ENCODE results near the gene PLEKHB2.
A peak's percentile ranks its signal among the peaks of the same experiment; 100 is the strongest.
"Not testable (repeated sequence)": the region's sequence is repeated elsewhere in the genome, so short reads cannot be mapped to it uniquely, and the experiment has no call there.

The PLEKHB2 gene

GRCh38 chr2:131143803-131144202, 38.7 kb downstream of the PLEKHB2 start:
- no peak for DNase-seq (ENCODE audit: low spot score)

DNA sequence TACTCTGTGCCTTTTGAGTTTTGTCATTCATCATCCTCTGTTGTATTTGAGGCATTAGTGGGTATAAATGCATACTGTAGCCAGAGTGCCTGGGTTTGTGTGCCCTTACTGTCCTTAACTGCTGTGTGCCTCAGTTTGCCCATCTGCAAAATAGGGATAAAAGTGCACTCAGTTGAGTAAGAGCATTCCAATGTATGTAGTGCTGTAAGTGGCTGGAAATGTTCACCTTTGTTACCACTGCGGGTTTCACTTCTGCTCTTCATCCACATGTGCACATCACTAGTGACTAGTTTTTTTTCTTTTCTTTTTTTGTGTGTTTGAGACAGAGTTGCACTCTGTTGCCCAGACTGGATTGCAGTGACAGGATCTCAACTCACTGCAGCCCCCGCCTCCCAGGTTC, 39.9 kb downstream of the PLEKHB2 start:
- DNase-seq (ENCODE audit: low spot score), result no peak

DNA sequence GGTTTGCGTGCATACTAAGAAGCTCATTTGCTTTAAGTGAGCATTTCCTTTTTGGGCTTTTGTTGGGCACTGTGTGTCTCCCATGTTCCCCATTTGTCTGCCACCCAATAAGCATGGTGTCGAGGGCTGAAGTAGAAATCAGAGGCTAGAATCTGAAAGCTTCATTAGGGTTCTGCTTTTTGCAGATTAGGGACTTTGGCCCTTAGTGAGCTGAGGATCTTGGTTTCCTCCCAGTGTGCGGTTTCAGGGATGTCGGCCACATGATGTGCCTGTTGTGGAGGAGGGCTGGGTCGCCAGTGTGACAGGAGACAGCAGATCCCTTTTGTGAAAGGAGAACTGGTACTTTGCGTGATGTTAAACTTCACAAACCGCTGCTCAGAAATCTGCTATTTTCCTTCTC, 41.1 kb downstream of the PLEKHB2 start:
- no peak for DNase-seq (ENCODE audit: low spot score)

DNA sequence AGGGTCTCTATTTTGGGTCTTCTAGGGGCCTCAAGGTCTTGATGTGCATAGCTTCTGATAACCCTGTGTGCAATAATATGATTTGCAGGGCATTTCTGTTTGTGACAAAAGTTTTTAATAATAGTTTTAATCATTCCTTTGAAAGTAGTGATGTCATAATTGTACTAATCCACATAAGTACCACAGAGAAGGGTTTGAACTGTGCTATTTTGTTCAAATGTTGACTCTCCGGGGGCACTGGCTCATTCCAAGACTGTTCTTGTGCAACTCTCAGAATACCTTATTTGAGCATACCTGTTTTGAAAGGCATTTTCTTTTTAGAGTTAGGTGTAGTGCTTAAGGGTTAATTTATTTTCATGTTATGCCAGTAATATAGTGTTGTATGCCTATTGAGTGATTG, 41.6 kb downstream of the PLEKHB2 start:
- DNase-seq (ENCODE audit: low spot score), result no peak

- DNase-seq (ENCODE audit: low spot score), result no peak
These were observed 43.3 kb downstream of the PLEKHB2 start for GRCh38 chr2:131148426-131148825.

GRCh38 chr2:131150109-131150508, 45.0 kb downstream of the PLEKHB2 start:
- not testable (repeated sequence) for DNase-seq (ENCODE audit: low spot score)

DNA sequence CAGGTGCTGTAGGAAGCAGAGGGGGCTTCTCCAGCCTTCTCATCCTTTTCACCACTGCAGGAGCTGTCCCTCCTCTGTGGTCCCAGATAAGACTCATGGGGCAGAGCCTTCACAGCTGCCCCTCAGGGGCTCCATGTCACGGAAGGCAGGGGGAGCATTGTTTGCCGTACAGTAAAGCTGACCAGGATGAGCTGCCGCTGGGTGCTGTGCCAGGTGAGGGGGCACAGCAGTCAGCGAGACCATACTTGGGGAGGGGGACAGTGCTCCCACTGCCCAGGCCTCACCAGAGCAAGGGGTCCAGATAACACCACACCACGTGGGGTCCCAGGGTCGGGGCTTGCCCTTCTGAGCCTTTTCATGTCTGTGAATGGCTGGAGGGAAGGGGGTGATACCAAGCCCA, 46.3 kb downstream of the PLEKHB2 start:
- DNase-seq (ENCODE audit: low spot score), result no peak

- DNase-seq (ENCODE audit: low spot score), result no peak
These were observed 46.9 kb downstream of the PLEKHB2 start for GRCh38 chr2:131152074-131152473.

- DNase-seq (ENCODE audit: low spot score), result no peak
These were observed 48.4 kb downstream of the PLEKHB2 start for GRCh38 chr2:131153529-131153928.

- peak; percentile 71 for DNase-seq (ENCODE audit: low spot score)
These were observed 49.0 kb downstream of the PLEKHB2 start for GRCh38 chr2:131154071-131154531.

DNA sequence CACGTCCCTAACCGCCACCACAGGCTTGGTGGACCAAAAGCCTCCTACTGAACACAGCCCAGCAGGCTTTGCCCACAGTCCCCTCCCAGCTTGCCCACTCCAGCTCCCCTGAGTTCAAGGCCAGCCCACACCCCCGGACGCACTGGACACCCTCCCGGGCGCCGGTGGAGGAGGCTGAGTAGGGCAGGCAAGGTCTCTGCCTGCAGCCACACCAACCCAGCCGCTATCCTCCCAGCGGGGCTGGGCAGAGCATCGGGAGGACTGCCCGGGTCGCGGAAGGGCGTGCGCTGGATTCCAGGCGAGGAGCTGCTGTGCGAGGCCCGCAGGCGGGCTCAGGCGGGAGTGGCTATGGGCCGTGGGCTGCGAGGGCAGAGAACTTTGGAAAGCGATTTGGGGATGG, 49.5 kb downstream of the PLEKHB2 start:
- DNase-seq (ENCODE audit: low spot score), result no peak

- no peak for DNase-seq (ENCODE audit: low spot score)
These were observed 50.2 kb downstream of the PLEKHB2 start for GRCh38 chr2:131155208-131155855.

DNA sequence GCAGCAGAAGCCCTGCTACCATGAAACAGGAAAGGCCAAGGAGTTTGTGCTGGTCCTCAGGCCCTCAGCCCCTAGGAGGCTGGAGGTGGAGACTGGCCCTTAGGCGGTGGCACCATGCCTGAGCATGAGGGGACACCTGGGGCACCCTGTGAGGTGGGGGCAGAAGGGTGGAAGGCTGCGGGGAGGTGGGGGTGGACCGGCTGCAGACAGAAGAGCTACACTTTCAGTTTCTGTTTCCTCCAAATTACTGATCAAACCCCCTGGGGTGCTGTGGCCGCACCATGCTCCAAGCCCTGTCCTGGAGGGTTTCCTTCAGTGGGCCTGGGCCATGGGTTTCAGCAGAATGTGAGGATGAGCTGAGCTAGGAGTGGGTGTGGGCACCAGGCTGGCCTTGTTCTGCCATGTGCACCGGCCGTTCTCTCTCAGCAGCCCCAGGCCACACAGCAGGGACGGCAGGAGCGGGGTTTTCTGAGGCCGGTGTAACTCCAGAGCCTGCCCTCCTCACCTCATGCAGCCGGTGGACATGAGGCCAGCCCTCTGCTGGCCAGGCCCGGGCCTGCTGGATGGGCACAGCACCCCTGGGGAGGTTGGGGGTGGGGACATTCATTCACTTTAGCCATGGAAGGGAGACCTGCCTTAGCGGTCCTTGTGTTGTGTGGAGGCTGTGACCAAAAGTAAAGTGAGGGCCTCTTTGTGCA, 51.5 kb downstream of the PLEKHB2 start:
- no peak for DNase-seq (ENCODE audit: low spot score)

GRCh38 chr2:131165562-131165961, 60.4 kb downstream of the PLEKHB2 start:
- not testable (repeated sequence) for DNase-seq (ENCODE audit: low spot score)

GRCh38 chr2:131168538-131168937, 63.4 kb downstream of the PLEKHB2 start:
- no peak for DNase-seq (ENCODE audit: low spot score)

GRCh38 chr2:131178050-131178449, 72.9 kb downstream of the PLEKHB2 start:
- DNase-seq (ENCODE audit: low spot score), result not testable (repeated sequence)

GRCh38 chr2:131178721-131179418, 73.7 kb downstream of the PLEKHB2 start:
- not testable (repeated sequence) for DNase-seq (ENCODE audit: low spot score)

- DNase-seq (ENCODE audit: low spot score), result not testable (repeated sequence)
These were observed 76.3 kb downstream of the PLEKHB2 start for GRCh38 chr2:131181451-131181850.

DNA sequence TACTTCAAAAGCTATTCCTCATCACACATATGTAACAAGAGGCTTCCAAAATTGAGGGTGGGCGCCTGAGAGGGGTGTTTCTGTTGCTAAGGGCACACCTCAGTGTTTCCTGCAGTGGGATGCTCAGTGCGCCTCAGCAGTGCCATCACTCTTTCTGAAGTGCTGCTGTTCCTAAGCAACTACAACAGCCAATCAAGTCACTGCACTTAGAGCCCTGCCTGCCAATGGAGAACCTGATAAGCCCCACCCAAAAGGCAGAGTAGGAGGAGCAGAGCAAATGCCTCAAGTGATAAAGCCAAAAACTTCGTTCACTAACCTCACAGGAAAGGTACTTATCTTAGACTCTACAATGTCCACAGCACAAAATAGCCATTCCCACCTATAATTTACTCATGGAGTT, 88.3 kb downstream of the PLEKHB2 start:
- DNase-seq (ENCODE audit: low spot score), result not testable (repeated sequence)

GRCh38 chr2:131196186-131196585, 91.0 kb downstream of the PLEKHB2 start:
- not testable (repeated sequence) for DNase-seq (ENCODE audit: low spot score)

Measured in left forelimb (tissue), 1 donor.